Liver (tissue), 9 donors: ENCODE data around the gene BBC3. TPM values are rescaled to one million over a fixed set of nuclear protein-coding genes. Genes with fewer than 3 reads are reported as not detected.

Source experiments
- DNase-seq: peaks from one replicate; pipeline ENCODE4 v3.0.0-alpha.2; 2017; ENCODE audit warnings: low spot score
- H3K27ac ChIP-seq, 2 donors: one replicate each; pipeline ENCODE4 v1.7.0; 2013; ENCODE audit warnings: inconsistent platforms in 2 of 2, low read length in 2 of 2, control low read depth in 1 of 2, low read depth in 1 of 2, mild to moderate bottlenecking in 1 of 2
- H3K27me3 ChIP-seq, 4 donors: one replicate each; pipeline versions ENCODE4 v1.6.1 to v1.7.0; 2013; ENCODE audit warnings: low read length in 3 of 4, inconsistent platforms in 1 of 4, mild to moderate bottlenecking in 1 of 4, moderate library complexity in 1 of 4; ENCODE audit not compliant: control insufficient read depth in 4 of 4, insufficient read depth in 4 of 4
- H3K36me3 ChIP-seq, 4 donors: one replicate each; pipeline versions ENCODE4 v1.6.1 to v1.7.0; 2013; ENCODE audit warnings: low read length in 3 of 4, mild to moderate bottlenecking in 3 of 4, low read depth in 1 of 4, moderate library complexity in 1 of 4; ENCODE audit not compliant: control insufficient read depth in 4 of 4, insufficient read depth in 3 of 4
- H3K4me1 ChIP-seq, 4 donors: one replicate each; pipeline versions ENCODE4 v1.6.1 to v1.7.0; 2013; ENCODE audit warnings: low read length in 3 of 4, mild to moderate bottlenecking in 3 of 4, moderate library complexity in 1 of 4; ENCODE audit not compliant: control insufficient read depth in 4 of 4, insufficient read depth in 4 of 4
- H3K4me3 ChIP-seq, 3 donors: one replicate each; pipeline versions ENCODE4 v1.6.1 to v1.7.0; 2013; ENCODE audit warnings: low read length in 3 of 3, control low read depth in 1 of 3, low read depth in 1 of 3, mild to moderate bottlenecking in 1 of 3
- H3K9ac ChIP-seq, 2 donors: one replicate each; pipeline ENCODE4 v1.7.0; 2013; ENCODE audit warnings: low read length in 2 of 2, mild to moderate bottlenecking in 2 of 2, moderate library complexity in 2 of 2, control low read depth in 1 of 2, low read depth in 1 of 2
- H3K9me3 ChIP-seq, 4 donors: one replicate each; pipeline versions ENCODE4 v1.6.1 to v1.7.0; 2013; ENCODE audit warnings: low read length in 3 of 4; ENCODE audit not compliant: control insufficient read depth in 4 of 4
- ATF3 ChIP-seq: IDR thresholded peaks from 2 replicates; pipeline ENCODE4 v1.6.1; 2016; ENCODE audit warnings: antibody characterized with exemption
- EGR1 ChIP-seq, 2 donors: IDR thresholded peaks; 2 replicates each; pipeline ENCODE4 v1.6.1; 2016 to 2018; ENCODE audit warnings: antibody characterized with exemption in 2 of 2, low read depth in 2 of 2
- FOXA1 ChIP-seq: IDR thresholded peaks from 2 replicates; pipeline ENCODE4 v1.6.1; 2016; ENCODE audit warnings: antibody characterized with exemption
- FOXA2 ChIP-seq: IDR thresholded peaks from 2 replicates; pipeline ENCODE4 v1.6.1; 2016; ENCODE audit warnings: antibody characterized with exemption
- GABPA ChIP-seq, 2 donors: IDR thresholded peaks in 1 of 2; conservative IDR thresholded peaks in 1 of 2; 2 replicates each; pipeline ENCODE4 v1.6.1; 2016; ENCODE audit warnings: antibody characterized with exemption in 2 of 2, mild to moderate bottlenecking in 1 of 2, moderate library complexity in 1 of 2
- HNF4A ChIP-seq, 2 donors: conservative IDR thresholded peaks; 2 replicates each; pipeline ENCODE4 v1.6.1; 2016; ENCODE audit warnings: antibody characterized with exemption in 2 of 2, mild to moderate bottlenecking in 2 of 2
- HNF4G ChIP-seq: IDR thresholded peaks from 2 replicates; pipeline ENCODE4 v1.6.1; 2016; ENCODE audit warnings: antibody characterized with exemption
- JUND ChIP-seq, 2 donors: IDR thresholded peaks; 2 replicates each; pipeline ENCODE4 v1.6.1; 2016; ENCODE audit warnings: antibody characterized with exemption in 2 of 2
- MAX ChIP-seq: IDR thresholded peaks from 2 replicates; pipeline ENCODE4 v1.6.1; 2016; ENCODE audit warnings: antibody characterized with exemption
- NR2F2 ChIP-seq: IDR thresholded peaks from 2 replicates; pipeline ENCODE4 v1.6.1; 2016; ENCODE audit warnings: antibody characterized with exemption
- RAD21 ChIP-seq, 2 donors: IDR thresholded peaks; 2 replicates each; pipeline ENCODE4 v1.6.1; 2016; ENCODE audit warnings: antibody characterized with exemption in 2 of 2, mild to moderate bottlenecking in 2 of 2
- RXRA ChIP-seq, 2 donors: IDR thresholded peaks; 2 replicates each; pipeline ENCODE4 v1.6.1; 2017 to 2018; ENCODE audit warnings: antibody characterized with exemption in 2 of 2, mild to moderate bottlenecking in 1 of 2
- SP1 ChIP-seq: IDR thresholded peaks from 2 replicates; pipeline ENCODE4 v1.6.1; 2018; ENCODE audit warnings: antibody characterized with exemption, mild to moderate bottlenecking
- TAF1 ChIP-seq: conservative IDR thresholded peaks from 2 replicates; pipeline ENCODE4 v1.6.1; 2016; ENCODE audit warnings: antibody characterized with exemption, mild to moderate bottlenecking
- YY1 ChIP-seq: IDR thresholded peaks from 2 replicates; pipeline ENCODE4 v1.6.1; 2016; ENCODE audit warnings: antibody characterized with exemption, mild to moderate bottlenecking
- WGBS: extraction: QIAGEN DNeasy Blood & Tissue Kit; methylation state at CpG from one replicate; pipeline ENCODE4 v1.1.7; 2013; 5-methylcytosine and 5-hydroxymethylcytosine counted together
- polyA plus RNA-seq, 2 donors: library from polyadenylated mRNA; stranded (reverse) in 1 of 2; unstranded in 1 of 2; fragments of 200-250 nt in 1 of 2; fragments of >200 nt in 1 of 2; fragmentation: Nextera tagmentation in 1 of 2; extraction: Ambion mirVana in 1 of 2; gene quantifications; one replicate each; pipeline versions ENCODE4 v1.2.1 to v1.2.3, GENCODE V29; 2013 to 2015
- total RNA-seq, 2 donors: library from RNA; depleted of rRNA; stranded (reverse); fragments of >200 nt; gene quantifications; one replicate each; pipeline ENCODE4 v1.2.3, GENCODE V29; 2014
- TF ChIP-seq, protein P1 (sequence below): IDR thresholded peaks from 2 replicates; pipeline ENCODE4 v1.6.1; 2016; ENCODE audit warnings: antibody characterized with exemption
- TF ChIP-seq, protein P2 (sequence below): fragments of 150-350 bp; IDR thresholded peaks from 2 replicates; pipeline ENCODE4 v1.5.1; 2017; ENCODE audit warnings: improper control_type of control experiment, low read depth, low read length; ENCODE audit not compliant: missing input control
- TF ChIP-seq, protein P3 (sequence below): IDR thresholded peaks from 2 replicates; pipeline ENCODE4 v1.6.1; 2016; ENCODE audit warnings: antibody characterized with exemption, mild to moderate bottlenecking
- donor health status: healthy.
- donor health status: healthy.
- donor health status: healthy.
- donor health status: healthy.
- donor health status: healthy.

The BBC3 gene
- total and polyA plus RNA-seq, 4 donors, result 0.35 to 2.6 (median 1.6) TPM

DNA sequence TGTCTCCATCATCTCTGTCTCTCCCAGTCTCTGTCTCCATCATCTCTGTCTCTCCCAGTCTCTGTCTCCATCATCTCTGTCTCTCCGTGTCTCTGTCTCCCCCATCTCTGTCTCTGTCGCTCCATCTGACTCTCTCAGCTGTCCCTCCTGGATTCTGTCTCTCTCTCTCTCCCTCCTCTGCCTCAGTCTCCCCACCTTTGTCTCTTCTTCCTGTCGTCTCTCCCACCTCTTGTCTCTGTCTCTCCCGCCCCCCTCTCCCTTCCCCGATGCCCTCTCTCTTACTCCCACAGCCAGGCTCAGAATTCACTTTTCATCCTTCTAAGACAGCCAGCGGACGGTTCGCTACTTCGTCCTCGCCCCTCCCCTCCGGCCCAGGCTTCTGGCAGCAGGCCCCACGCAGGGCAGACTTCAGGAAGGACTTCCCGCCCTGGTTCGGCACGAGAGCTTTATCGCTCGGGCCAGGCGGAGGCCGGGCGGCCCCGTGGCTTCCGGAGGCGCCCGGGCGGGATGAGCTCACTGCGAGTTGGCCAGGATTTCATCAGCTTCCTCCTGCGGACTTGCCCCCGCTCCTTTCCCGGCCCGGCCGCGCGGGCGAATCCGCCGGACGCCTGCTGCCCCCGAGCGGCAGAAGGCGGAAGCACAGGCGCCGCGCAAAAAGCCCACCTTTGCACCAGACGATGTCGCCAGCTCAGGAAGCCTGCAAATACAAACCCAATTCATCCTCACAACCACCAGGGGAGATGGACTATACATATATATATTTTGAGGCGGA is 13.0 kb upstream of the BBC3 start:
- Histone ChIP-seq H3K27ac (no peak overlapping the region), H3K36me3 (no peaks in the 10 kb centered on the region), H3K9ac (peak overlapping the region in 1 of 2 donors; percentile 8), H3K9me3 (no peaks in the 10 kb centered on the region), H3K4me1 (peaks cover 0 to 8% (median 6%) of the 10 kb centered on the region in 4 donors), H3K27me3 (peaks cover 0 to 4% (median 0%) of the 10 kb centered on the region in 4 donors), H3K4me3 (peak overlapping the region in 1 of 3 donors; percentile 23)
- peak; percentile 90 for DNase-seq
- TF ChIP-seq, protein P1, sequence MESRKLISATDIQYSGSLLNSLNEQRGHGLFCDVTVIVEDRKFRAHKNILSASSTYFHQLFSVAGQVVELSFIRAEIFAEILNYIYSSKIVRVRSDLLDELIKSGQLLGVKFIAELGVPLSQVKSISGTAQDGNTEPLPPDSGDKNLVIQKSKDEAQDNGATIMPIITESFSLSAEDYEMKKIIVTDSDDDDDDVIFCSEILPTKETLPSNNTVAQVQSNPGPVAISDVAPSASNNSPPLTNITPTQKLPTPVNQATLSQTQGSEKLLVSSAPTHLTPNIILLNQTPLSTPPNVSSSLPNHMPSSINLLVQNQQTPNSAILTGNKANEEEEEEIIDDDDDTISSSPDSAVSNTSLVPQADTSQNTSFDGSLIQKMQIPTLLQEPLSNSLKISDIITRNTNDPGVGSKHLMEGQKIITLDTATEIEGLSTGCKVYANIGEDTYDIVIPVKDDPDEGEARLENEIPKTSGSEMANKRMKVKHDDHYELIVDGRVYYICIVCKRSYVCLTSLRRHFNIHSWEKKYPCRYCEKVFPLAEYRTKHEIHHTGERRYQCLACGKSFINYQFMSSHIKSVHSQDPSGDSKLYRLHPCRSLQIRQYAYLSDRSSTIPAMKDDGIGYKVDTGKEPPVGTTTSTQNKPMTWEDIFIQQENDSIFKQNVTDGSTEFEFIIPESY, result no peak
- TF ChIP-seq MAX (no peak), FOXA1 (no peak), TAF1 (no peak), RAD21 (IDR thresholded peaks at IDR 0.05) (peak; percentile 96 to 98), GABPA (IDR thresholded peaks at IDR 0.05 in 1 of 2, conservative IDR thresholded peaks at IDR 0.05 in 1 of 2) (peak in 1 of 2 donors; percentile 80), HNF4A (conservative IDR thresholded peaks at IDR 0.05) (peak in 1 of 2 donors; percentile 16), YY1 (peak; percentile 46), EGR1 (IDR thresholded peaks at IDR 0.05; ENCODE audit: low read depth in 2 of 2) (no peak), NR2F2 (peak; percentile 56), RXRA (IDR thresholded peaks at IDR 0.05) (peak in 1 of 2 donors; percentile 9), FOXA2 (no peak), SP1 (peak; percentile 47), JUND (IDR thresholded peaks at IDR 0.05) (peak; percentile 72 to 82), HNF4G (no peak), ATF3 (peak; percentile 82)
- TF ChIP-seq, protein P2, sequence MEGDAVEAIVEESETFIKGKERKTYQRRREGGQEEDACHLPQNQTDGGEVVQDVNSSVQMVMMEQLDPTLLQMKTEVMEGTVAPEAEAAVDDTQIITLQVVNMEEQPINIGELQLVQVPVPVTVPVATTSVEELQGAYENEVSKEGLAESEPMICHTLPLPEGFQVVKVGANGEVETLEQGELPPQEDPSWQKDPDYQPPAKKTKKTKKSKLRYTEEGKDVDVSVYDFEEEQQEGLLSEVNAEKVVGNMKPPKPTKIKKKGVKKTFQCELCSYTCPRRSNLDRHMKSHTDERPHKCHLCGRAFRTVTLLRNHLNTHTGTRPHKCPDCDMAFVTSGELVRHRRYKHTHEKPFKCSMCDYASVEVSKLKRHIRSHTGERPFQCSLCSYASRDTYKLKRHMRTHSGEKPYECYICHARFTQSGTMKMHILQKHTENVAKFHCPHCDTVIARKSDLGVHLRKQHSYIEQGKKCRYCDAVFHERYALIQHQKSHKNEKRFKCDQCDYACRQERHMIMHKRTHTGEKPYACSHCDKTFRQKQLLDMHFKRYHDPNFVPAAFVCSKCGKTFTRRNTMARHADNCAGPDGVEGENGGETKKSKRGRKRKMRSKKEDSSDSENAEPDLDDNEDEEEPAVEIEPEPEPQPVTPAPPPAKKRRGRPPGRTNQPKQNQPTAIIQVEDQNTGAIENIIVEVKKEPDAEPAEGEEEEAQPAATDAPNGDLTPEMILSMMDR, result peak; percentile 99
- TF ChIP-seq, protein P3, sequence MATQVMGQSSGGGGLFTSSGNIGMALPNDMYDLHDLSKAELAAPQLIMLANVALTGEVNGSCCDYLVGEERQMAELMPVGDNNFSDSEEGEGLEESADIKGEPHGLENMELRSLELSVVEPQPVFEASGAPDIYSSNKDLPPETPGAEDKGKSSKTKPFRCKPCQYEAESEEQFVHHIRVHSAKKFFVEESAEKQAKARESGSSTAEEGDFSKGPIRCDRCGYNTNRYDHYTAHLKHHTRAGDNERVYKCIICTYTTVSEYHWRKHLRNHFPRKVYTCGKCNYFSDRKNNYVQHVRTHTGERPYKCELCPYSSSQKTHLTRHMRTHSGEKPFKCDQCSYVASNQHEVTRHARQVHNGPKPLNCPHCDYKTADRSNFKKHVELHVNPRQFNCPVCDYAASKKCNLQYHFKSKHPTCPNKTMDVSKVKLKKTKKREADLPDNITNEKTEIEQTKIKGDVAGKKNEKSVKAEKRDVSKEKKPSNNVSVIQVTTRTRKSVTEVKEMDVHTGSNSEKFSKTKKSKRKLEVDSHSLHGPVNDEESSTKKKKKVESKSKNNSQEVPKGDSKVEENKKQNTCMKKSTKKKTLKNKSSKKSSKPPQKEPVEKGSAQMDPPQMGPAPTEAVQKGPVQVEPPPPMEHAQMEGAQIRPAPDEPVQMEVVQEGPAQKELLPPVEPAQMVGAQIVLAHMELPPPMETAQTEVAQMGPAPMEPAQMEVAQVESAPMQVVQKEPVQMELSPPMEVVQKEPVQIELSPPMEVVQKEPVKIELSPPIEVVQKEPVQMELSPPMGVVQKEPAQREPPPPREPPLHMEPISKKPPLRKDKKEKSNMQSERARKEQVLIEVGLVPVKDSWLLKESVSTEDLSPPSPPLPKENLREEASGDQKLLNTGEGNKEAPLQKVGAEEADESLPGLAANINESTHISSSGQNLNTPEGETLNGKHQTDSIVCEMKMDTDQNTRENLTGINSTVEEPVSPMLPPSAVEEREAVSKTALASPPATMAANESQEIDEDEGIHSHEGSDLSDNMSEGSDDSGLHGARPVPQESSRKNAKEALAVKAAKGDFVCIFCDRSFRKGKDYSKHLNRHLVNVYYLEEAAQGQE, result peak; percentile 19
- WGBS, result 2% methylated on average over 46 of the region's 46 CpGs
